Peyer's patch (tissue), 4 donors: ENCODE data around the gene SOX21.

ENCODE experiments used
- CTCF ChIP-seq, 6 experiments: fragments of 450-650 bp in 4 of 6; fragments of 200-600 bp in 2 of 6; sonication (generic) in 1 of 6; IDR thresholded peaks; one replicate each; pipeline ENCODE4 v1.5.1; 2017 to 2019; ENCODE audit warnings: antibody characterized with exemption in 6 of 6, mild to moderate bottlenecking in 3 of 6, moderate library complexity in 1 of 6
- POLR2A ChIP-seq, 2 donors: fragments of 450-650 bp; IDR thresholded peaks; one replicate each; pipeline ENCODE4 v1.5.1; 2017; ENCODE audit warnings: antibody characterized with exemption in 2 of 2, mild to moderate bottlenecking in 2 of 2, moderate library complexity in 2 of 2

DNA sequence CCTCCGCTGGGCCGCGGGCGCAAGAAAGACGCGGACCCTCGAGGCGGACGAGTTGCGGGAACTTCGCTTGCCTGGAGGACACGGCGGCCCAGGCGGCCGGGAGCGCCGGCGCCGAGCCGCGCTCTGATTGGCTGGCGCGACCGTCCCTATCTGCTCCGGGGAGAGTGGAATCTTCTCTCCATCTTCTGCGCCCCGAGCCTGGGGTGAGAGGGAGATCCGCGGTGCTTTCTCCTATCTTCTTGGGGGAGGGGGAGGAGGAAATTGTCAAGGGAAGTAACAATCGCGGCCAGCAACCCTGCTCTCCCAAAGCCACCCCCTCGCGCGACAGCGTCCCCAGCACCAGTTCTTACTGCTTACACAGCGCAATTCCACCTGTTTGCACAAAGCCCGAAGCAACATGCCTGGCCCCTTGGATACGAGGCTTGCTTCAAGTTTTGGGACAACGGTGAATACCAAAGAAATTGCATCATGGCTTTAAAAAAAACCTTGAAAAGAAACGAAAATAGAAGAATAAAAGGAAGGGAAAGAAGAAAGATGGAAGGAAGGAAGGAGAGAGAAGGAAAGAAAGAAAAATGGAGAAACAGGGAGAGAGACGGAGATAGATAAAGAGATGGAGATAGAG is 4.8 kb downstream of the SOX21 start:
- TF ChIP-seq CTCF (IDR thresholded peaks at IDR 0.05): no peak
- no peak for TF ChIP-seq POLR2A (IDR thresholded peaks at IDR 0.05)
